ENCODE data around the gene EIF4H. TPM values are rescaled to one million over a fixed set of nuclear protein-coding genes. Genes with fewer than 3 reads are reported as not detected.
"Not testable (repeated sequence)": the region's sequence is repeated elsewhere in the genome, so short reads cannot be mapped to it uniquely, and the experiment has no call there.

Gene EIF4H
- total RNA-seq, 2 experiments from 2014 or later = 492 to 518 TPM

GRCh38 chr7:74220229-74220628, 46.1 kb downstream of the EIF4H start:
- no peak for DNase-seq
- Mint-ChIP-seq H3K9me3 (no peaks in the 10 kb centered on the region), H3K4me3 (no peak overlapping the region), H3K27me3 (ENCODE audit: low read depth) (no peaks in the 10 kb centered on the region), H3K4me1 (ENCODE audit: low read depth) (peaks cover 13% of the 10 kb centered on the region), H3K36me3 (ENCODE audit: low read depth) (peaks cover 2% of the 10 kb centered on the region), H3K27ac (no peak overlapping the region)
- intact Hi-C loops (cut with micrococcal nuclease) = no loop called here
- CTCF ChIA-PET = no interaction called here

- H3K27me3 Mint-ChIP-seq (ENCODE audit: low read depth) = no peaks in the 10 kb centered on the region
- DNase-seq = no peak
- no peaks in the 10 kb centered on the region for H3K9me3 Mint-ChIP-seq
- intact Hi-C loops (cut with micrococcal nuclease) = no loop called here
- CTCF ChIA-PET = no interaction called here
- peaks cover 12% of the 10 kb centered on the region for H3K4me1 Mint-ChIP-seq (ENCODE audit: low read depth)
- peaks cover 9% of the 10 kb centered on the region for H3K36me3 Mint-ChIP-seq (ENCODE audit: low read depth)
- H3K27ac Mint-ChIP-seq = no peak overlapping the region
- H3K4me3 Mint-ChIP-seq = no peak overlapping the region
These were observed 47.6 kb downstream of the EIF4H start for GRCh38 chr7:74221713-74222112.

- Mint-ChIP-seq H3K36me3 (ENCODE audit: low read depth) (peaks cover 14% of the 10 kb centered on the region), H3K27me3 (ENCODE audit: low read depth) (no peaks in the 10 kb centered on the region), H3K27ac (no peak overlapping the region), H3K4me1 (ENCODE audit: low read depth) (peaks cover 2% of the 10 kb centered on the region), H3K4me3 (no peak overlapping the region), H3K9me3 (no peaks in the 10 kb centered on the region)
- intact Hi-C loops (cut with micrococcal nuclease) = no loop called here
- CTCF ChIA-PET = interaction anchor here (1.6 kb wide), 1 partner anchor 30 kb away, joined by 3 read pairs; no protein-coding TSS in a partner anchor
- no peak for DNase-seq
These were observed 48.9 kb downstream of the EIF4H start for GRCh38 chr7:74222851-74223710.

- no peak overlapping the region for H3K27ac Mint-ChIP-seq
- DNase-seq = no peak
- H3K27me3 Mint-ChIP-seq (ENCODE audit: low read depth) = no peaks in the 10 kb centered on the region
- peaks cover 15% of the 10 kb centered on the region for H3K36me3 Mint-ChIP-seq (ENCODE audit: low read depth)
- no peaks in the 10 kb centered on the region for H3K4me1 Mint-ChIP-seq (ENCODE audit: low read depth)
- no peak overlapping the region for H3K4me3 Mint-ChIP-seq
- H3K9me3 Mint-ChIP-seq = no peaks in the 10 kb centered on the region
- intact Hi-C loops (cut with micrococcal nuclease) = no loop called here
- CTCF ChIA-PET = interaction anchor here (1.6 kb wide), 1 partner anchor 29 kb away, joined by 3 read pairs; no protein-coding TSS in a partner anchor
These were observed 49.8 kb downstream of the EIF4H start for GRCh38 chr7:74223711-74224510.

GRCh38 chr7:74224511-74224832, 50.3 kb downstream of the EIF4H start:
- no peak for DNase-seq
- no peaks in the 10 kb centered on the region for H3K27me3 Mint-ChIP-seq (ENCODE audit: low read depth)
- H3K4me1 Mint-ChIP-seq (ENCODE audit: low read depth) = no peaks in the 10 kb centered on the region
- H3K9me3 Mint-ChIP-seq = no peaks in the 10 kb centered on the region
- peaks cover 19% of the 10 kb centered on the region for H3K36me3 Mint-ChIP-seq (ENCODE audit: low read depth)
- CTCF ChIA-PET = no interaction called here
- H3K27ac Mint-ChIP-seq = no peak overlapping the region
- H3K4me3 Mint-ChIP-seq = no peak overlapping the region
- intact Hi-C loops (cut with micrococcal nuclease) = no loop called here

GRCh38 chr7:74224907-74225306, 50.8 kb downstream of the EIF4H start:
- DNase-seq; H3K4me3 Mint-ChIP-seq; H3K4me1 Mint-ChIP-seq (ENCODE audit: low read depth); CTCF ChIA-PET; H3K9me3 Mint-ChIP-seq; H3K27ac Mint-ChIP-seq; intact Hi-C loops (cut with micrococcal nuclease); H3K27me3 Mint-ChIP-seq (ENCODE audit: low read depth): not testable (repeated sequence)
- peaks cover 21% of the 10 kb centered on the region for H3K36me3 Mint-ChIP-seq (ENCODE audit: low read depth)

GRCh38 chr7:74225400-74225799, 51.2 kb downstream of the EIF4H start:
- CTCF ChIA-PET = no interaction called here
- intact Hi-C loops (cut with micrococcal nuclease) = no loop called here
- H3K4me1 Mint-ChIP-seq (ENCODE audit: low read depth) = no peaks in the 10 kb centered on the region
- no peak overlapping the region for H3K27ac Mint-ChIP-seq
- no peaks in the 10 kb centered on the region for H3K27me3 Mint-ChIP-seq (ENCODE audit: low read depth)
- no peak overlapping the region for H3K4me3 Mint-ChIP-seq
- no peak for DNase-seq
- no peaks in the 10 kb centered on the region for H3K9me3 Mint-ChIP-seq
- peaks cover 24% of the 10 kb centered on the region for H3K36me3 Mint-ChIP-seq (ENCODE audit: low read depth)

GRCh38 chr7:74226633-74227032, 52.5 kb downstream of the EIF4H start:
- Mint-ChIP-seq H3K9me3 (no peaks in the 10 kb centered on the region), H3K27me3 (ENCODE audit: low read depth) (no peaks in the 10 kb centered on the region), H3K27ac (no peak overlapping the region), H3K36me3 (ENCODE audit: low read depth) (peaks cover 30% of the 10 kb centered on the region), H3K4me3 (no peak overlapping the region), H3K4me1 (ENCODE audit: low read depth) (no peaks in the 10 kb centered on the region)
- intact Hi-C loops (cut with micrococcal nuclease) = no loop called here
- no peak for DNase-seq
- CTCF ChIA-PET = interaction anchor here (0.6 to 1.1 kb wide), 2 partner anchors 169 to 174 kb away, joined by 3 to 4 read pairs; no protein-coding TSS in a partner anchor

- H3K36me3 Mint-ChIP-seq (ENCODE audit: low read depth) = peaks cover 35% of the 10 kb centered on the region
- H3K4me3 Mint-ChIP-seq = no peak overlapping the region
These were observed 55.1 kb downstream of the EIF4H start for GRCh38 chr7:74228951-74229900.

GRCh38 chr7:74230446-74231231, 56.5 kb downstream of the EIF4H start:
- Mint-ChIP-seq H3K4me3 (no peak overlapping the region), H3K9me3 (no peaks in the 10 kb centered on the region), H3K4me1 (ENCODE audit: low read depth) (no peaks in the 10 kb centered on the region), H3K36me3 (ENCODE audit: low read depth) (peaks cover 44% of the 10 kb centered on the region), H3K27ac (peak overlapping the region; percentile 13), H3K27me3 (ENCODE audit: low read depth) (no peaks in the 10 kb centered on the region)
- DNase-seq = no peak
- CTCF ChIA-PET = interaction anchor here (1.1 kb wide), 1 partner anchor 9 kb away, joined by 3 read pairs; no protein-coding TSS in a partner anchor
- intact Hi-C loops (cut with micrococcal nuclease) = no loop called here

More at GRCh38 chr7:74228951-74229900, 55.1 kb downstream of the EIF4H start:
- CTCF ChIA-PET = no interaction called here
- H3K27me3 Mint-ChIP-seq (ENCODE audit: low read depth) = no peaks in the 10 kb centered on the region
- H3K4me1 Mint-ChIP-seq (ENCODE audit: low read depth) = no peaks in the 10 kb centered on the region
- intact Hi-C loops (cut with micrococcal nuclease) = no loop called here
- no peak for DNase-seq
- H3K27ac Mint-ChIP-seq = no peak overlapping the region
- no peaks in the 10 kb centered on the region for H3K9me3 Mint-ChIP-seq

GRCh38 chr7:74231232-74231590, 57.1 kb downstream of the EIF4H start:
- H3K36me3 Mint-ChIP-seq (ENCODE audit: low read depth) = peaks cover 44% of the 10 kb centered on the region
- intact Hi-C loops (cut with micrococcal nuclease) = no loop called here
- DNase-seq = no peak
- H3K4me1 Mint-ChIP-seq (ENCODE audit: low read depth) = no peaks in the 10 kb centered on the region
- CTCF ChIA-PET = interaction anchor here (0.7 to 1.1 kb wide), 3 partner anchors 8 to 152 kb away, joined by 3 read pairs; no protein-coding TSS in a partner anchor
- H3K4me3 Mint-ChIP-seq = no peak overlapping the region
- no peaks in the 10 kb centered on the region for H3K9me3 Mint-ChIP-seq
- H3K27me3 Mint-ChIP-seq (ENCODE audit: low read depth) = no peaks in the 10 kb centered on the region
- peak overlapping the region; percentile 13 for H3K27ac Mint-ChIP-seq
